ENCODE measurements around the gene UQCRQ. TPM values are rescaled to one million over a fixed set of nuclear protein-coding genes. Genes with fewer than 3 reads are reported as not detected.

The UQCRQ gene
- total RNA-seq, 1 donor from 2014 or later: 387 TPM

- Mint-ChIP-seq H3K4me3 (ENCODE audit: unreplicated experiment) (no peak overlapping the region), H3K4me1 (ENCODE audit: unreplicated experiment) (no peaks in the 10 kb centered on the region), H3K27ac (ENCODE audit: unreplicated experiment) (no peak overlapping the region), H3K9me3 (ENCODE audit: unreplicated experiment) (no peaks in the 10 kb centered on the region), H3K27me3 (ENCODE audit: unreplicated experiment) (no peaks in the 10 kb centered on the region), H3K36me3 (ENCODE audit: unreplicated experiment) (peaks cover 50% of the 10 kb centered on the region)
- DNase-seq (ENCODE audit: extremely low spot score, unreplicated experiment): no peak
- no peak for TF ChIP-seq CTCF (IDR thresholded peaks at IDR 0.05)
Measured at GRCh38 chr5:132886064-132886823, 19.8 kb downstream of the UQCRQ start.

- DNase-seq (ENCODE audit: extremely low spot score, unreplicated experiment): no peak
- Mint-ChIP-seq H3K36me3 (ENCODE audit: unreplicated experiment) (peaks cover 52% of the 10 kb centered on the region), H3K9me3 (ENCODE audit: unreplicated experiment) (no peaks in the 10 kb centered on the region), H3K27ac (ENCODE audit: unreplicated experiment) (no peak overlapping the region), H3K4me3 (ENCODE audit: unreplicated experiment) (no peak overlapping the region), H3K27me3 (ENCODE audit: unreplicated experiment) (no peaks in the 10 kb centered on the region), H3K4me1 (ENCODE audit: unreplicated experiment) (no peaks in the 10 kb centered on the region)
- no peak for TF ChIP-seq CTCF (IDR thresholded peaks at IDR 0.05)
Measured at GRCh38 chr5:132887283-132887682, 20.8 kb downstream of the UQCRQ start.

- Mint-ChIP-seq H3K36me3 (ENCODE audit: unreplicated experiment) (peaks cover 58% of the 10 kb centered on the region), H3K27ac (ENCODE audit: unreplicated experiment) (no peak overlapping the region), H3K4me3 (ENCODE audit: unreplicated experiment) (no peak overlapping the region), H3K27me3 (ENCODE audit: unreplicated experiment) (no peaks in the 10 kb centered on the region), H3K9me3 (ENCODE audit: unreplicated experiment) (no peaks in the 10 kb centered on the region), H3K4me1 (ENCODE audit: unreplicated experiment) (no peaks in the 10 kb centered on the region)
- DNase-seq (ENCODE audit: extremely low spot score, unreplicated experiment): no peak
- TF ChIP-seq CTCF (IDR thresholded peaks at IDR 0.05): no peak
Measured at GRCh38 chr5:132889501-132889900, 23.1 kb downstream of the UQCRQ start.

- no peaks in the 10 kb centered on the region for H3K27me3 Mint-ChIP-seq (ENCODE audit: unreplicated experiment)
- H3K36me3 Mint-ChIP-seq (ENCODE audit: unreplicated experiment): peaks cover 59% of the 10 kb centered on the region
- H3K27ac Mint-ChIP-seq (ENCODE audit: unreplicated experiment): no peak overlapping the region
Measured at GRCh38 chr5:132890817-132891216, 24.4 kb downstream of the UQCRQ start.

More at GRCh38 chr5:132890817-132891216, 24.4 kb downstream of the UQCRQ start:
- DNase-seq (ENCODE audit: extremely low spot score, unreplicated experiment): no peak
- no peak for TF ChIP-seq CTCF (IDR thresholded peaks at IDR 0.05)
- Mint-ChIP-seq H3K4me1 (ENCODE audit: unreplicated experiment) (no peaks in the 10 kb centered on the region), H3K4me3 (ENCODE audit: unreplicated experiment) (no peak overlapping the region), H3K9me3 (ENCODE audit: unreplicated experiment) (no peaks in the 10 kb centered on the region)

Measured in osteocyte (in vitro differentiated cells).